ENCODE data around the gene USP15.
A peak's percentile ranks its signal among the peaks of the same experiment; 100 is the strongest.
"Not testable (repeated sequence)": the region's sequence is repeated elsewhere in the genome, so short reads cannot be mapped to it uniquely, and the experiment has no call there.

Gene USP15

DNA sequence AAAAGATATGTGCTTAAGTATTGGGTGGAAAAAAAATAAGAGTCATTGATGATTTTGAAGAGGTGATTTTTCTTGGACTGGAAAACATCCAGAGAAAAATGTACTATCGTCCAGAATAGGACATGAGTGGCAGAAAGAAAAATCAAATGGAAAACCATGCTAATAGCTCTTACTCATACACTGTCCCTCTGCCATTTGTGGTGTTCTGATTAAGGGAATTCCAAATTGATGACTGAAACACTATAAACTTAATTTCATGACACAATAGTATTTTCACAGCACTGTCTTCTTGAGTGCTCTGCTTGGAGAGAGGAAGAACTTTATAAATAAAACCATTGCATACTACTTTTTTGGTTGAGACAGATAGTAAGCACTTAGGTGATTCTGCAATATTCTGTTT is 72.4 kb downstream of the USP15 start:
- no peak for DNase-seq

DNA sequence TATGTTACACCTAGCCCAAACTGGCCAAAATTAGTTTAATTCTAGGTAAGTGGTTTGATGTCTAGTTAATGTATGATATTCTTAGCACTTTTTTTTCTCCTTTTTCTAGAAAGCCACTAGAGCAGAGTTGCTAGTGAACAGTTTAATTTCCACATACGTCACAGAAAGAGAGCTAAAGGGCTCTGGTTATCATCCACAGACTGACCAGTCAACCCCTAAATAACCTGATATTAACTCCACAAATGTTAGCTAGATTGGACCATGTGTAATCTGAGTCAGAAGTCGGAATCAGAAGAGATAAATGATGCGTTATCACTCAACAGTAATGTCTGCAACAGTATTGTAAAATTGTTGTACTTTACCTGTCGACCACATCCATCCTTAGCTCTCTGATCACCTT is 74.9 kb downstream of the USP15 start:
- no peak for DNase-seq

DNA sequence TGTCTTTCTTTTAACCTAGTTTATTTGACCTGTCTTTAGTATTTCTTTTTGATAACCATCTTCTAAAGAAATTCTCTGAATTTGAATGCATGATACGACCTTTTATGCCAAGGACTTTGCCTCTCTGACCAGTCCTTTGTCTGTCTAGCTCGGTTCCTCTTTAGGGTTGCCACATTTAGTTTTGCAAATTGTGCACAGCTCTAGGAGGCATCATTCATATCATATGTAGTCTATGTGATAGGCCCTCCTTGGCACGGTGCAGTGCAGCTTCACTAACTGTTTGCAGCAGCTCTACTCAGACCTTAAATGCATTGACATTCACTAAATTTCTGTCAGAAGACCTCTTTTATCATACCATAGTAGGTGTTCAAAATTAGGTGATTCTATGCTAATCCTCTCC is 75.6 kb downstream of the USP15 start:
- no peak for DNase-seq

DNA sequence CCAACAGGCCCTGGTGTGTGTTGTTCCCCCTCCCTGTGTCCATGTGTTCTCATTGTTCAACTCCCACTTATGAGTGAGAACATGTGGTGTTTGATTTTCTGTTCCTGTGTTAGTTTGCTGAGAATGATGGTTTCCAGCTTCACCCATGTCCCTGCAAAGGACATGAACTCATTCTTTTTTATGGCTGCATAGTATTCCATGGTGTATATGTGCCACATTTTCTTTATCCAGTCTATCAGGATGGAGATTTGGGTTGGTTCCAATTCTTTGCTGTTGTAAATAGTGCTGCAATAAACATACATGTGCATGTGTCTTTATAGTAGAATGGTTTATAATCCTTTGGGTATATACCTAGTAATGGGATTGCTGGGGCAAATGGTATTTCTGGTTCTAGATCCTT is 77.4 kb downstream of the USP15 start:
- not testable (repeated sequence) for DNase-seq

DNA sequence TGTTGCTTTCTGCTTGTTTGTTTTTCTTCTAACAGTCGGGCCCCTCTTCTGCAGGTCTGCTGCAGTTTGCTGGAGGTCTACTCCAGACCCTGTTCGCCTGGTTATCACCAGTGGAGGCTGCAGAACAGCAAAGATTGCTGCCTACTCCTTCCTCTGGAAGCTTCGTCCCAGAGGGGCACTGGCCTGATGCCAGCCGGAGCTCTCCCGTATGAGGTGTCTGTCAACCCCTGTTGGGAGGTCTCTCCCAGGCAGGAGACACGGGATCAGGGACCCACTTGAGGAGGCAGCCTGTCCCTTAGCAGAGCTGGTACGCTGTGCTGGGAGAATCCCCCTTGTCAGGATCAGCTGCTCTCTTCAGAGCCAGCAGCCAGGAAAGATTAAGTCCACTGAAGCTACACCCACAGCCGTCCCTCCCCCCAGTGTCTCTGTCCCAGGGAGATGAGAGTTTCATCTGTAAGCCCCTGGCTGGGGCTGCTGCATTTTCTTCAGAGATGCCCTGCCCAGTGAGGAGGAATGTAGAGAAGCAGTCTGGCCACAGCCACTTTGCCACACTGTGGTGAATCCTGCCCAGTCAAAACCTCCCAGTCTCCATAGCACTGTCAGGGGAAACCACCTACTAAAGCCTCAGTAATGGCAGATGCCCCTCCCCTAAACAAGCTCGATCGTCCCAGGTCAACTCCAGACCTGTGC is 82.6 kb downstream of the USP15 start:
- DNase-seq: not testable (repeated sequence)

DNA sequence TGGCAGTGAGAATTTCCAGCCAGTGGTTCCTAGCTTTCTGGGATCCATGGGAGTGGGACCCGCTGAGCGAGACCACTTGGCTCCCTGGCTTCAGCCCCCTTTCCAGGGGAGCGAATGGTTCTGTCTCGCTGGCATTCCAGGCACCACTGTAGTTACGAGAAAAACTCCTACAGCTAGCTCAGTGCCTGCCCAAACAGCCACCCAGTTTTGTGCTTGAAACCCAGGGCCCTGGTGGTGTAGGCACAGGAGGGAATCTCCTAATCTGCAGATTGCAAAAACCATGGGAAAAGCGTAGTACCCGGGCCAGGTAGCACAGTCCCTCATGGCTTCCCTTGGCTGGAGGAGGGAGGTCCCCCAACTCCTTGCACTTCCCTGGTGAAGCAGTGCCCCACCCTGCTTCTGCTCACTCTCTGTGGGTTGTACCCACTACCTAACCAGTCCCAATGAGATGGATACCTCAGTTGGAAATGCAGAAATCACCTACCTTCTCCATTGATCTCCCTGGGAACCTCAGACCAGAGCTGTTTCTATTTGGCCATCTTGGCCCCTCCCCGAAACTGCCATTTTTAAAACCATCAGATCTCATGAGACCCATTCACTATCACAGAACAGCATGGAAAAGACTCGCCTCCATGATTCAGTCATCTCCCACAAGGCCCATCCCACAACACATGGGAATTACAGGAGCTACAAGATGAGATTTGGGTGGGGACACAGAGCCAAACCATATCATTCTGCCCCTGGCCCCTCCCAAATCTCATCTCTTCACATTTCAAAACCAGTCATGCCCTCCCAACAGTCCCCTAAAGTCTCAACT is 83.3 kb downstream of the USP15 start:
- DNase-seq: not testable (repeated sequence)

DNA sequence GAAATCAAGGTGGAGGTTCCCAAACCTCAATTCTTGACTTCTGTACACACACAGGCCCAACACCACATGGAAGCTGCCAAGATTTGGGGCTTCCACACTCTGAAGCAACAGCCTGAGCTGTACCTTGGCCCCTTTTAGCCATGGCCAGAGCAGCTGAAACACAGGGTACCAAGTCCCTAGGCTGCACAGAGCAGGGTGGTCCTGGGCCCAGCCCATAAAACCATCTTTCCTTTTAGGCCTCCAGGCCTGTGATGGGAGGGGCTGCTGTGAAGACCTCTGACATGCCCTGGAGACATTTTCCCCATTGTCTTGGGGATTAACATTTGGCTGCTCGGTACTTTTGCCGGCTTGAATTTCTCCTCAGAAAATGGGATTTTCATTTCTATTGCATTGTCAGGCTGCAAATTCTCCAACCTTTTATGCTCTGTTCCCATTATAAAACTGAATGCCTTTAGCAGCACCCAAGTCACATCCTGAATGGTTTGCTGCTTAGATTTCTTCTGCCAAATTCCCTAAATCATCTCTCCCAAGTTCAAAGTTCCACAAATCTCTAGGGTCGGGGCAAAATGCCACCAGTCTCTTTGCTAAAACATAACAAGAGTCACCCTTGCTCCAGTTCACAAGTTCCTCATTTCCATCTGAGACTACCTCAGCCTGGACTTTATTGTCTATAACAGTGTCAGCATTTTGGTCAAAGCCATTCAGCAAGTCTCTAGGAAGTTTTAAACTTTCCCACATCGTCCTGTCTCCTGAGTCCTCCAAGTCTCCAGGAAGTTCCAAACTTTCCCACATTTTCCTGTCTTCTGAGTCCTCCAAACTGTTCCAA is 84.7 kb downstream of the USP15 start:
- not testable (repeated sequence) for DNase-seq

DNA sequence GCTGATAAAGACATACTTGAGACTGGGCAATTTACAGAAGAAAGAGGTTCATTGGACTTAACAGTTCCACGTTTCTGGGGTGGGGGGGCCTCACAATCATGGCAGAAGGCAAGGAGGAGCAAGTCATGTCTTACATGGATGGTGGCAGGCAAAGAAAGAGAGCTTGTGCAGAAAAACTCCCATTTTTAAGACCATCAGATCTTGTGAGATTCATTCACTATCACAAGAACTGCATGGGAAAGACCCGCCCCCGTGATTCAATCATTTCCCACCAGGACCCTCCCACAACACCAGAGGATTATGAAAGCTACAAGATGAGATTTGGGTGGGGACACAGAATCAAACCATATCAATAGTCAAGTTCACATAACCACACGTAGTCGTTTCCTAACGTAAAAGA is 85.5 kb downstream of the USP15 start:
- no peak for DNase-seq

DNA sequence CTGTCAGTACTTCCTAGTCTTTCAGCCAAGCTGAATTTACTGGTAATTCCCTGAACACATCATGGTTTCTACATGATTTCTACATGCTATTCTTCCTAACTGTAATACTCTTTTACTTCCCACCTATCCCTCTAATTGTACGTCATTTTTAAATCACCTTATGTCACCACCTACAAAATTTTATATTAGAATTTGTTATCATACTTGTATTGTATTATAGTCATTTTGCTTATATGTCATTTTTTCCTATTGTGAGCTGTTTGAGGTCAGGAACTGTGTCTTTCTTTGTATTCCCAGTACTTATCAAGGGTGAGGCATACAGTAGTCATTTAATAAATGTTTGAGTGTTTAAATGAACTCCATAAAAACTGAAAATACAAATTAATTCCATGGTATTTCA is 86.6 kb downstream of the USP15 start:
- DNase-seq: no peak

DNA sequence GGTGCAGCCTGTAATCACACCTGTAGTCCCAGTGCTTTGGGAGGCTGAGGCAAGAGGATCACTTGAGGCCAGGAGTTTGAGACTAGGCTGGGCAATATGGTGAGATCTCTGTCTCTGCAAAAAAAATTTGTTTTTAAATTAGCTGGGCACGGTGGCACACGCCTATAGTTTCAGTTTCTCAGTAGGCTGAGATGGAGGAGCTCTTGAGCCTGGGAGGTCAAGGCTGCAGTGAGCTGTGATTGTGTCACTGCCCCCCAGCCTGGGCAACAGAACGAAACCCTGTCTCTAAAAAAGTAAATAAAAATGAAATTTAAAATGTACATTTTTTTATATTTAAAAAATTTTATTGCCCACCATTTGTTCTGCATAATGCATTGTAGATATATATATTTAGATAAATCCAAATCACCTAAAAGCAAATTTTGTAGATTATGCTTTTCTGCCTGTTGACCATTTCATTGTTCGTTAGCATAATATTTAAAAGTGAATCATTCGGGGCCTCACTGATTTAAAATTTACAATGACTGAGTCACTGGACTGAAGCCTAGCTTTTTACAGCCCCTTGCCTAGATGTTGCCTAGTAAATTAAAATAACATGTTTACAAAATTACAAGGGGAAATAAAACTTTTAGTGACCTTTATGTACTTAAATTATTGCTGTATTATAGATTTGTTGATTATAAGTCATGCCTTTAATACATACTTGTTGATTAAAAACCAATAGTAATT is 87.9 kb downstream of the USP15 start:
- no peak for DNase-seq

DNA sequence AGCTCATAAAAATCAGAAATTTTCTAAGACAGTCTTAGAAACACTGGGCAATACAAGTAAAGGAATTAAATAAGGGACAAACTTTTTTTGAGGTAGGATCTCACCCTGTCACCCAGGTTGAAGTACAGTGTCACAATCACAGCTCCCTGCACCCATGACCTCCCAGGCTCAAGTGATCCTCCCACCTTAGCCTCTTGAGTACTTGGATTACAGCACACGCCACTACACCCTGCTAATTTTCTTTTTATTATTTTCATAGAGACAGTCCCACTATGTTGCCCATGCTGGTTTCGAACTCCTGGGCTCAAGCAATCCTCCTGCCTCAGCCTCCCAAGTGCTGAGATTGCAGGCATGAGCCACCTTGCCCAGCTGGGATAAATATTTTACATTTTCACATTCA is 90.3 kb downstream of the USP15 start:
- DNase-seq: no peak

DNA sequence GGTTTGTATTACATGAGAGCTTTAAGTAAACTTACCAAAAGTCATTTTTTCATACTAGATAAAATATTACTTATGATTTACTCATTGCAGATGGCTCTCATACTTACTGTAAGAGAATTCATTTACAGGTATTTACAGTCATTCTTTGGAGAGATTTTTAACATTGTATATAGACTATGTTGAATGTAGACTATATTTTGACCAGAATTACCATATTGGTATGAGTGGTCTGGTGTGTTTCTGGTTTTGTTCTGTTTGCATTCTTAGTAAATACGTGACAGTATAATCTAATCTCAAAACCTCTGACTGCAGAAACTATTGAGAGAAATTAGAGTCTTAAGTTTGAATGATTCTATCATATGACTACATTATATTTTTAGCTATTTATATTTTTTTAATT is 91.1 kb downstream of the USP15 start:
- DNase-seq: no peak

DNA sequence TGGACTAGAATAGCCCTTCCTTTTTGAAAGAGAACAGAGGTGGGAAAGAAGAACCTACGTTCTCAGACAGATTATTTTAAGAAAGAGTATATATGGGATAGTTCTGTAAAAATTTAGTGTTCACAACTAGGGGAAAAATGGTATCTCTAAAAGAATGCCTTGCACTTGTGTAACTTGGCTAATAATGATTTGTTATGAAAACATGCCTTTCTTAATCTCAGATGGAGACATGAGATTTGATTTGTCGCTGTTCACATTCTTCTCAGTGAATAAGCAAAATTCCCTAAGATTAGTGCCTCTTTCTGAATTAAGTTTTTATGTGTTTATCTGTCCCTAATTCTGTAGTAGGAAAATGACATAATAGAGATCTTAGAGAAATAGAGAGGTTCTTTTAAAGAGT is 100.8 kb downstream of the USP15 start:
- no peak for DNase-seq

DNA sequence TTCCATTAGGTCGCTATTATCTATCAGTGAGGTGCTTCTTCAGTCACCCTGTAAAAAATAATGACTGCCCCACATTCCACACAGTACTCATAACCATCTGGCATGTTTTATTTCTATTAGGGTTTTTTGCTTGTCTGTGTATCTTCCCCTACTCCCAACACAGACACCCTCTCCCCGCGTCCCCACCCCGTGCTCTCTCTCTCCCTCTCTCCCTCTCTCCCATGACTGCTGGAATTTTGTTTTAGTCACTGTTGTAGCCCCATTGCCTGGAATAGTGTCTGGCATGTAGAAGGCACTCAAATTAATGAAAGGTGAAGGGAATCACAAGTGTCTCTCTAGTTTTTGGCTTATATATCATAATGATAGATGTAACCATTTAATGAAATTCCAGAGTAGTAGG is 103.3 kb downstream of the USP15 start:
- no peak for DNase-seq

DNA sequence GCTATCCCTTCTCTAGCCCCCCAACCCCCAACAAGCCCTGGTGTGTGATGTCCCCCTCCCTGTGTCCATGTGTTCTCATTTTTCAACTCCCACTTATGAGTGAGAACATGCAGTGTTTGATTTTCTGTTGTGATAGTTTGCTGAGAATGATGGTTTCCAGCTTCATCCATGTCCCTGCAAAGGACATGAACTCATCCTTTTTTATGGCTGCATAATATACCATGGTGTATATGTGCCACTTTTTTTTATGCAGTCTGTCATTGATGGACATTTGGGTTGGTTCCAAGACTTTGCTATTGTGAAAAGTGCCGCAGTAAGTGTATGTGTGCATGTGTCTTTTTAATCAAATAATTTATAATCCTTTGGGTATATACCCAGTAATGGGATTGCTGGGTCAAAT is 104.5 kb downstream of the USP15 start:
- not testable (repeated sequence) for DNase-seq

DNA sequence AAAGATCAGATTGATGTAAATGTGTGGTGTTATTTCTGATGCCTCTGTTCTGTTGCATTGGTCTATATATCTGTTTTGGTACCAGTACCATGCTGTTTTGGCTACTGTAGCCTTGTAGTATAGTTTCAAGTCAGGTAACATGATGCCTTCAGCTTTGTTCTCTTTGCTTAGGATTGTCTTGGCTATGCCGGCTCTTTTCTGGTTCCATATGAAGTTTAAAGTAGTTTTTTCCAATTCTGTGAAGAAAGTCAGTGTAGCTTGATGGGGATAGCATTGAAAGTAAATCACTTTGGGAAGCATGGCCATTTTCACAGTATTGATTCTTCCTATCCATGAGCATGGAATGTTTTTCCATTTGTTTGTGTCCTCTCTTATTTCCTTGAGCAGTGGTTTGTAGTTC is 105.6 kb downstream of the USP15 start:
- not testable (repeated sequence) for DNase-seq

DNA sequence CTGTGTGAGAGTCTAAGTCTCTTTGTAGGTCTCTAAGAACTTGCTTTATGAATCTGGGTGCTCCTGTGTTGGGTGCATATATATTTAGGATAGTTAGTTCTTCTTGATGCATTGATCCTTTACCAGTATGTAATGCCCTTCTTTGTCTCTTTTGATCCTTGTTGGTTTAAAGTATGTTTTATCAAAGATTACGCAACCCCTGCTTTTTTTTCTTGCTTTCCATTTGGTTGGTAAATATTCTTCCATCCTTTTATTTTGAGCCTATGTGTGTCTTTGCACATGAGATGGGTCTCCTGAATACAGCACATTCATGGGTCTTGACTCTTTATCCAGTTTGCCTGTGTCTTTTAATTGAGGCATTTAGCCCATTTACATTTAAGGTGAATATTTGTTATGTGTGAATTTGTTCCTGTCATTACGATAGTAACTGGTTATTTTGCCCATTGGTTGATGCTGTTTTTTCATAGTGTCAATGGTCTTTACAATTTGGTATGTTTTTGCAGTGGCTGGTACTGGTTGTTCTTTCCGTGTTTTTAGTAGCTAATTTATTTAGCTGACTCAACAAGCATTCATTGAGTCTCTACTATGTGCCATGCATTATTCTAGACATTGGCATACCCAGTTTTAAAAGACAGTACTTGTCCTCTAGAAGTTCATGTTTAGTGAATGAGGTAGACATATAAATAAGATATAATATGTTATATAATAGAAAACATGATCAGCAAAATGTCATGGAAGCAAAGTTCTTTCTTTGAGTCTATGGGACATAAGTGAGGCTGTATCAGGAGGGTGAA is 108.4 kb downstream of the USP15 start:
- DNase-seq: not testable (repeated sequence)

DNA sequence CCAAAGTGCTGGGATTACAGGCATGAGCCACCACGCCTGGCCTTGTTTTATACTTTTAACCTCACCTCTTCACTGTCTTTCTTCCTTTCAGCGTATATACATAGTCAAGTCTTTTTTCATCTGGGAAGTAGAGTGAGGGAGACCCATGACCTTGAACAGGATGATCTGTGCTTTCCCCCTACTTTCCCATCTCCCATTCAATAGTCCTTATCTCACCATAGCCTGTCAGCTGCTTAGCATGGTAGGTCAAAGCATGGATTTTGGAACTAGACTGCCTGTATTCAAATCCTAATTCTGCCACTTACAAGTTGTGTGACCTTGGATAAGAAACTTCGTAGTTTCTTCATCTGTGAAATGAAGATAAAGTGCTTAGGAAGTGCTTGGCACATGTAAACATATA is 110.0 kb downstream of the USP15 start:
- DNase-seq: no peak

DNA sequence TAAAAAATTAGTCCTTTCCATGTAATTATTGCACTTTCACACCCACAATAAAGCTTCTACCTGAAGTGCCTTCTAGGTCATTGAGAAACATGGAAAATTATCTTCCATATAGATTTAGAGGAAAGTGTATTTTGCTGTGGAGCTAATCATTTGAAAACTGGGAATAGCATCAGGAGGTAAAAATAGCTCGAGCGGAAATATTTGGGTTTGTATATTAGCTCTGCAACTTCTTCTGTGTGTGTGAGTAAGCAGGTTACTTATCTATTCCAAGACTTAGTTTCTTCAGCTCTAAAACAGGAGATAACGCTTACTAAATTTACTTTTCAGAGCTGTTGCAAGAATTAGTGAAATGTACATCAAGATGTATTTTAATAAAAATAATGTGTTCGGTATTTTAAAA is 111.5 kb downstream of the USP15 start:
- no peak for DNase-seq

DNA sequence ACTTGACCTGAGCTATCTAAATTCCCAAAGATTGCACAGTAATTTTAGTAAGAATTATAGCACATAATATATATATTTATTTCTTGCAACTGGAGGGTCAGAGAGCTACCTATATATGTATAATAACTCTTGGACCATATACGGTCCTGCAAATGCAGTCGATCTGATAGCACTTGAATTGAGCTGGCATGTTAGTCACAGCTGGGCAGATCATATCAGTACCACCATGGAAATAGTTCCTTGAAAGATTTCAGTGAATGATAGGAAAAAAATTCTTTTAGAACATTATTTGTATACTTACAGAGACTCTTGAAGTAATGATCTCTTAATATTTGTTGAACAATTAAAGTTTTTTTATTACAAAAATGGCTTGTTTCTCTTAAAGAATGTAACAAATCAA is 111.9 kb downstream of the USP15 start:
- no peak for DNase-seq

DNA sequence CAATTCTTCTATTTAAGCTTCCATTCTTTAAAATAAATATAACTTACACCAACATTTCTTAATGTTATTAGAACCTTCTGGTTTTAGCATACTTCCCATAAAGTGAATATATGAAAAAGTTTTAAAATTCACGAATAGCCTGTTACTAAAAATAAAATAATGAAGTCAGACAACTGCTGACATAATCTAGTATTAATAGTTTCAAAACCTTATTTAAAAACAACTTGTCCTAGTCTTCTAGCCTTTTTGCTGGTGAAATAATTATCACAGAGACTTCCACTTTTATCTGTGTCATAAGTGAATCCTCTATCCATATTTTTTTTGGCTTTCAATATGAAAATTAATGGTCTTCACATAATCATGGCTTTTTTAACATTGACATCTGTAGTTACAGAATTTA is 112.6 kb downstream of the USP15 start:
- DNase-seq: no peak

DNA sequence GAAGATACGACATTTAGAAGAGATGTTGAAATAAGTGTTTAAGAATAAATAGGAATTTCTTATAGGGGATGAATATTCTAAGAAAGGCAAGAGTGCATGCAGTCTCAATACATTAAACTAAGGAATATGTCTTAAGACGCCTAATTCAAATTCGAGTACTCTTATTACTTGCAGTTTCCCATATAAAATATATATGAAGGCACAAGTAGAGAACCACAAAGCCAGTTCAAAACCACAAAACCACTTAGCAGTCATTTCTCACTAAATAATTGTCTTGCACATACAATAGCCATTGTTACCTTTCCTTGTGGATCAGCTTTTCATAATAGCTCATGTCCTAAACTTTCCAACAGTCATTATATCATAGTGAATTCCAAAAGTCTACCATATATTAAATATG is 115.4 kb downstream of the USP15 start:
- DNase-seq: peak in 1 of 5 donors; percentile 7
